ENCODE results near the gene ABCC1. TPM values are rescaled to one million over a fixed set of nuclear protein-coding genes. Genes with fewer than 3 reads are reported as not detected.

Gene ABCC1
- total and polyA plus RNA-seq, 2 of the 8 experiments (the other 6 are each of a cell fraction or from before 2014, with no cell fraction given) = 42.6 to 66.8 TPM

GRCh38 chr16:16126896-16127295 lies 177.5 kb downstream of the ABCC1 start (continued):
- TF ChIP-seq RNF2 (IDR thresholded peaks at IDR 0.05; ENCODE audit: borderline replicate concordance, low read depth, low read length, missing control alignments, poor library complexity, severe bottlenecking) = no peak
